Neural cell (in vitro differentiated cells): ENCODE measurements around the gene PRR33. TPM values are rescaled to one million over a fixed set of nuclear protein-coding genes. Genes with fewer than 3 reads are reported as not detected.

ENCODE experiments used
- H2AFZ ChIP-seq: fragments of 200-600, 300-800 bp; sonication (generic), shearing (Covaris generic); 2 replicates; pipeline ENCODE4 v1.6.0; 2014; ENCODE audit warnings: low read depth, mild to moderate bottlenecking, antibody characterized with exemption, low read length, moderate library complexity
- H3F3A ChIP-seq: fragments of 200-600 bp; shearing (Covaris generic); 2 replicates; pipeline ENCODE4 v1.6.1; 2016; ENCODE audit warnings: mild to moderate bottlenecking, moderate library complexity, mixed read lengths, antibody characterized with exemption, low read length; ENCODE audit not compliant: insufficient read depth, poor library complexity, severe bottlenecking
- H3K27ac ChIP-seq: fragments of 200-600, 300-800 bp; sonication (generic), shearing (Covaris generic); 2 replicates; pipeline ENCODE4 v1.5.1; 2014; ENCODE audit warnings: mild to moderate bottlenecking, low read length, moderate library complexity
- H3K27me3 ChIP-seq: fragments of 300-800, 200-600 bp; sonication (generic), shearing (Covaris generic); 2 replicates; pipeline ENCODE4 v1.6.0; 2014; ENCODE audit warnings: mild to moderate bottlenecking, low read depth, low read length, moderate library complexity; ENCODE audit not compliant: insufficient read depth
- H3K36me3 ChIP-seq: fragments of 300-800, 200-600 bp; sonication (generic), shearing (Covaris generic); 2 replicates; pipeline ENCODE4 v1.5.1; 2014; ENCODE audit warnings: mild to moderate bottlenecking, antibody characterized with exemption, low read length, moderate library complexity; ENCODE audit not compliant: insufficient read depth
- H3K4me2 ChIP-seq: fragments of 300-800, 200-600 bp; sonication (generic), shearing (Covaris generic); 2 replicates; pipeline ENCODE4 v1.6.0; 2014; ENCODE audit warnings: mild to moderate bottlenecking, low read length
- H3K4me3 ChIP-seq: fragments of 300-800, 200-600 bp; sonication (generic), shearing (Covaris generic); 2 replicates; pipeline ENCODE4 v1.5.1; 2014; ENCODE audit warnings: mild to moderate bottlenecking, low read length, moderate library complexity
- H3K79me2 ChIP-seq: fragments of 200-600 bp; shearing (Covaris generic); replicated peaks from 2 replicates; pipeline ENCODE4 v1.6.0; 2014; ENCODE audit warnings: mild to moderate bottlenecking, low read length, moderate library complexity; ENCODE audit not compliant: insufficient read depth
- H3K9ac ChIP-seq: fragments of 300-800, 200-600 bp; sonication (generic), shearing (Covaris generic); 2 replicates; pipeline ENCODE4 v1.6.1; 2016; ENCODE audit warnings: mild to moderate bottlenecking, low read length, mixed read lengths
- H3K9me2 ChIP-seq: fragments of 200-600 bp; shearing (Covaris generic); 2 replicates; pipeline ENCODE4 v1.6.1; 2016; ENCODE audit warnings: mild to moderate bottlenecking, low read length, mixed read lengths; ENCODE audit not compliant: insufficient read depth
- H3K9me3 ChIP-seq: fragments of 200-600, 300-800 bp; sonication (generic), shearing (Covaris generic); 2 replicates; pipeline ENCODE4 v1.6.1; 2016; ENCODE audit warnings: mild to moderate bottlenecking, mixed run types, low read length, moderate library complexity, mixed read lengths
- H4K20me1 ChIP-seq: fragments of 200-600 bp; shearing (Covaris generic); 2 replicates; pipeline ENCODE4 v1.6.1; 2016; ENCODE audit warnings: mild to moderate bottlenecking, mixed run types; ENCODE audit not compliant: insufficient read depth
- EP300 ChIP-seq: fragments of 450-650 bp; conservative IDR thresholded peaks from 2 replicates; pipeline ENCODE4 v1.6.1; 2014; ENCODE audit warnings: antibody characterized with exemption, mild to moderate bottlenecking, moderate library complexity; ENCODE audit not compliant: poor library complexity, severe bottlenecking
- EZH2 ChIP-seq: fragments of 200-600, 300-800 bp; shearing (Covaris generic), sonication (generic); IDR thresholded peaks from 2 replicates; pipeline ENCODE4 v1.6.1; 2014; ENCODE audit warnings: antibody characterized with exemption, low read length, borderline replicate concordance, mild to moderate bottlenecking; ENCODE audit not compliant: insufficient read depth, poor library complexity, severe bottlenecking
- MXI1 ChIP-seq: fragments of 450-650 bp; conservative IDR thresholded peaks from 2 replicates; pipeline ENCODE4 v1.6.1; 2014; ENCODE audit warnings: antibody characterized with exemption, mild to moderate bottlenecking; ENCODE audit not compliant: poor library complexity, severe bottlenecking
- POLR2AphosphoS5 ChIP-seq: IDR thresholded peaks from 2 replicates; pipeline ENCODE4 v1.6.1; 2012
- RAD21 ChIP-seq: fragments of 450-650 bp; conservative IDR thresholded peaks from 2 replicates; pipeline ENCODE4 v1.6.1; 2014; ENCODE audit warnings: antibody characterized with exemption, mild to moderate bottlenecking, moderate library complexity
- SMC3 ChIP-seq: fragments of 450-650 bp; conservative IDR thresholded peaks from 2 replicates; pipeline ENCODE4 v1.6.1; 2014; ENCODE audit warnings: antibody characterized with exemption, mild to moderate bottlenecking, moderate library complexity; ENCODE audit not compliant: poor library complexity
- TAF1 ChIP-seq: IDR thresholded peaks from 2 replicates; pipeline ENCODE4 v1.6.1; 2012; ENCODE audit warnings: low read depth
- polyA plus RNA-seq: library from polyadenylated mRNA; depleted of rRNA; stranded (reverse); fragments of >200 nt; gene quantifications from 2 replicates; pipeline ENCODE4 v1.2.3, GENCODE V29; 2014
- TF ChIP-seq, protein P1 (sequence below): fragments of 450-650 bp; IDR thresholded peaks from 2 replicates; pipeline ENCODE4 v1.5.1; 2014; ENCODE audit warnings: antibody characterized with exemption, mild to moderate bottlenecking, moderate library complexity; ENCODE audit not compliant: poor library complexity, severe bottlenecking
- TF ChIP-seq, protein P2 (sequence below): IDR thresholded peaks from 2 replicates; pipeline ENCODE4 v1.6.1; 2012; ENCODE audit warnings: borderline replicate concordance

PRR33 gene
- polyA plus RNA-seq, 1 donor from 2014 or later: not detected

GRCh38 chr11:1873048-1873812 lies 18.5 kb downstream of the PRR33 start:
- Histone ChIP-seq H3K36me3 (no peaks in the 10 kb centered on the region), H3F3A (no peaks in the 10 kb centered on the region), H4K20me1 (no peaks in the 10 kb centered on the region), H3K9ac (no peak overlapping the region), H3K27ac (no peak overlapping the region), H3K79me2 (no peaks in the 10 kb centered on the region), H3K9me3 (no peaks in the 10 kb centered on the region), H2AFZ (no peak overlapping the region), H3K9me2 (no peaks in the 10 kb centered on the region), H3K4me2 (no peak overlapping the region), H3K4me3 (no peak overlapping the region), H3K27me3 (no peaks in the 10 kb centered on the region)
- TF ChIP-seq, protein P1, sequence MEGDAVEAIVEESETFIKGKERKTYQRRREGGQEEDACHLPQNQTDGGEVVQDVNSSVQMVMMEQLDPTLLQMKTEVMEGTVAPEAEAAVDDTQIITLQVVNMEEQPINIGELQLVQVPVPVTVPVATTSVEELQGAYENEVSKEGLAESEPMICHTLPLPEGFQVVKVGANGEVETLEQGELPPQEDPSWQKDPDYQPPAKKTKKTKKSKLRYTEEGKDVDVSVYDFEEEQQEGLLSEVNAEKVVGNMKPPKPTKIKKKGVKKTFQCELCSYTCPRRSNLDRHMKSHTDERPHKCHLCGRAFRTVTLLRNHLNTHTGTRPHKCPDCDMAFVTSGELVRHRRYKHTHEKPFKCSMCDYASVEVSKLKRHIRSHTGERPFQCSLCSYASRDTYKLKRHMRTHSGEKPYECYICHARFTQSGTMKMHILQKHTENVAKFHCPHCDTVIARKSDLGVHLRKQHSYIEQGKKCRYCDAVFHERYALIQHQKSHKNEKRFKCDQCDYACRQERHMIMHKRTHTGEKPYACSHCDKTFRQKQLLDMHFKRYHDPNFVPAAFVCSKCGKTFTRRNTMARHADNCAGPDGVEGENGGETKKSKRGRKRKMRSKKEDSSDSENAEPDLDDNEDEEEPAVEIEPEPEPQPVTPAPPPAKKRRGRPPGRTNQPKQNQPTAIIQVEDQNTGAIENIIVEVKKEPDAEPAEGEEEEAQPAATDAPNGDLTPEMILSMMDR: no peak
- TF ChIP-seq EP300 (no peak), TAF1 (no peak), RAD21 (no peak)

DNA sequence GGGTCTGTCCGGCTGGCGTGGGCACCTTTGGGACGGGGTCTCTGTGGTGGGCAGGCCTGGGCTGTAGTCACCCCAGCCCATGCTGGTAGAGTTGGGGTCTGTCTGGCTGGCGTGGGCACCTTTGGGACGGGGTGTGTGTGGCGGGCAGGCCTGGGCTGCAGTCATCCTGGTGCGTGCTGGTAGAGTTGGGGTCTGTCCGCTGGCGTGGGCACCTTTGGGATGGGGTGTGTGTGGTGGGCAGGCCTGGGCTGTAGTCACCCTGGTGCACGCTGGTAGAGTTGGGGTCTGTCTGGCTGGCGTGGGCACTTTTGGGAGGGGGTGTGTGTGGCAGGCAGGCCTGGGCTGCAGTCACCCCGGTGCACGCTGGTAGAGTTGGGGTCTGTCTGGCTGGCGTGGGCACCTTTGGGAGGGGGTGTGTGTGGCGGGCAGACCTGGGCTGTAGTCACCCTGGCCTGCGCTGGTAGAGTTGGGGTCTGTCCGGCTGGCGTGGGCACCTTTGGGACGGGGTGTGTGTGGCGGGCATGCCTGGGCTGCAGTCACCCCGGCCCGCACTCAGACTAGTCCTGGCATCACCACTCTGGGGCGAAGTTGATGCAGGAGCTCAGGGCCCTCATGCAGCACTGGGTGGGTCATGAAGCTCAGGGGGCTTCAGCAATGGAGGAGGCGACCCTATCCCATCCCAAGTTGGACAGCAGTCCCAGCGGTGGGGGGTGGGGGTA lies 19.3 kb downstream of the PRR33 start:
- no peak overlapping the region for H3K9ac ChIP-seq
- no peaks in the 10 kb centered on the region for H3K79me2 ChIP-seq
- TF ChIP-seq, protein P1: no peak
- TF ChIP-seq MXI1 (no peak), TAF1 (no peak), SMC3 (no peak), POLR2AphosphoS5 (no peak), EP300 (no peak), RAD21 (no peak), EZH2 (no peak)
- TF ChIP-seq, protein P2, sequence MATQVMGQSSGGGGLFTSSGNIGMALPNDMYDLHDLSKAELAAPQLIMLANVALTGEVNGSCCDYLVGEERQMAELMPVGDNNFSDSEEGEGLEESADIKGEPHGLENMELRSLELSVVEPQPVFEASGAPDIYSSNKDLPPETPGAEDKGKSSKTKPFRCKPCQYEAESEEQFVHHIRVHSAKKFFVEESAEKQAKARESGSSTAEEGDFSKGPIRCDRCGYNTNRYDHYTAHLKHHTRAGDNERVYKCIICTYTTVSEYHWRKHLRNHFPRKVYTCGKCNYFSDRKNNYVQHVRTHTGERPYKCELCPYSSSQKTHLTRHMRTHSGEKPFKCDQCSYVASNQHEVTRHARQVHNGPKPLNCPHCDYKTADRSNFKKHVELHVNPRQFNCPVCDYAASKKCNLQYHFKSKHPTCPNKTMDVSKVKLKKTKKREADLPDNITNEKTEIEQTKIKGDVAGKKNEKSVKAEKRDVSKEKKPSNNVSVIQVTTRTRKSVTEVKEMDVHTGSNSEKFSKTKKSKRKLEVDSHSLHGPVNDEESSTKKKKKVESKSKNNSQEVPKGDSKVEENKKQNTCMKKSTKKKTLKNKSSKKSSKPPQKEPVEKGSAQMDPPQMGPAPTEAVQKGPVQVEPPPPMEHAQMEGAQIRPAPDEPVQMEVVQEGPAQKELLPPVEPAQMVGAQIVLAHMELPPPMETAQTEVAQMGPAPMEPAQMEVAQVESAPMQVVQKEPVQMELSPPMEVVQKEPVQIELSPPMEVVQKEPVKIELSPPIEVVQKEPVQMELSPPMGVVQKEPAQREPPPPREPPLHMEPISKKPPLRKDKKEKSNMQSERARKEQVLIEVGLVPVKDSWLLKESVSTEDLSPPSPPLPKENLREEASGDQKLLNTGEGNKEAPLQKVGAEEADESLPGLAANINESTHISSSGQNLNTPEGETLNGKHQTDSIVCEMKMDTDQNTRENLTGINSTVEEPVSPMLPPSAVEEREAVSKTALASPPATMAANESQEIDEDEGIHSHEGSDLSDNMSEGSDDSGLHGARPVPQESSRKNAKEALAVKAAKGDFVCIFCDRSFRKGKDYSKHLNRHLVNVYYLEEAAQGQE: no peak
- no peak overlapping the region for H2AFZ ChIP-seq
- no peaks in the 10 kb centered on the region for H3K9me2 ChIP-seq
- H3K9me3 ChIP-seq: no peaks in the 10 kb centered on the region
- H3K27ac ChIP-seq: no peak overlapping the region
- H3K4me2 ChIP-seq: no peak overlapping the region
- H4K20me1 ChIP-seq: no peaks in the 10 kb centered on the region
- H3K4me3 ChIP-seq: no peak overlapping the region
- no peaks in the 10 kb centered on the region for H3F3A ChIP-seq
- H3K36me3 ChIP-seq: no peaks in the 10 kb centered on the region
- no peaks in the 10 kb centered on the region for H3K27me3 ChIP-seq
